IMR-90 (cell line): ENCODE measurements around the gene AGPAT1. TPM values are rescaled to one million over a fixed set of nuclear protein-coding genes. Genes with fewer than 3 reads are reported as not detected.

Experiments used
- ATAC-seq: fragments of 200-7000 bp; cut with Tn5 transposase; 2 replicates; pipeline ENCODE4 v1.9.1; 2020; ENCODE audit warnings: low read depth, mild to moderate bottlenecking, moderate library complexity
- BruUV-seq: library from RNA; stranded (reverse); fragments of 400-500 nt; replicated peaks from 2 replicates; lab custom pipeline; 2021; lab: Mats Ljungman, UMichigan
- CTCF ChIA-PET: fragments of 300-600 bp; formaldehyde crosslinking; extraction: SDS; loops from one replicate; lab custom pipeline; 2021; ENCODE audit warnings: antibody characterized with exemption; lab: Yijun Ruan, JAX
- POLR2A ChIA-PET: fragments of 300-600 bp; sonication (Branson Sonifier 250); formaldehyde crosslinking; loops from one replicate; lab custom pipeline; 2022; ENCODE audit warnings: antibody characterized with exemption; ENCODE audit not compliant: unreplicated experiment; lab: Charles Lee
- DNase-seq: peaks from one replicate; pipeline ENCODE4 v3.0.0; 2013
- H2AFZ ChIP-seq: replicated peaks from 2 replicates; pipeline ENCODE3; 2013; ENCODE audit warnings: low read length, mild to moderate bottlenecking; ENCODE audit not compliant: poor library complexity
- H2AK5ac ChIP-seq: 2 replicates; pipeline ENCODE4 v1.6.1; 2013; ENCODE audit warnings: low read depth, low read length, inconsistent platforms
- H2AK9ac ChIP-seq: replicated peaks from 2 replicates; pipeline ENCODE3; 2013; ENCODE audit warnings: mild to moderate bottlenecking, low read depth, low read length, moderate library complexity; ENCODE audit not compliant: poor library complexity
- H2BK120ac ChIP-seq: 2 replicates; pipeline ENCODE4 v1.6.1; 2013; ENCODE audit warnings: low read depth, low read length, inconsistent platforms
- H2BK15ac ChIP-seq: 3 replicates; pipeline ENCODE4 v1.6.1; 2013; ENCODE audit warnings: low read depth, low read length, inconsistent platforms
- H2BK20ac ChIP-seq: 2 replicates; pipeline ENCODE4 v1.6.1; 2013; ENCODE audit warnings: low read depth, mild to moderate bottlenecking, inconsistent platforms, low read length, moderate library complexity
- H2BK5ac ChIP-seq: 2 replicates; pipeline ENCODE4 v1.6.1; 2013; ENCODE audit warnings: mild to moderate bottlenecking, low read depth, low read length, inconsistent platforms; ENCODE audit not compliant: poor library complexity, severe bottlenecking
- H3K14ac ChIP-seq: replicated peaks from 2 replicates; pipeline ENCODE4 v1.6.1; 2013; ENCODE audit warnings: low read depth, low read length, inconsistent platforms
- H3K18ac ChIP-seq: 2 replicates; pipeline ENCODE4 v1.6.1; 2013; ENCODE audit warnings: low read depth, low read length, control low read depth
- H3K23ac ChIP-seq: 2 replicates; pipeline ENCODE4 v1.6.1; 2013; ENCODE audit warnings: low read depth, low read length, inconsistent platforms
- H3K27ac ChIP-seq: 2 replicates; pipeline ENCODE4 v1.5.1; 2013; ENCODE audit warnings: mild to moderate bottlenecking, control low read depth, low read length; ENCODE audit not compliant: insufficient read depth
- H3K27me3 ChIP-seq: 2 replicates; pipeline ENCODE4 v1.6.1; 2013; ENCODE audit warnings: low read length; ENCODE audit not compliant: control insufficient read depth, insufficient read depth
- H3K36me3 ChIP-seq: 2 replicates; pipeline ENCODE4 v1.6.1; 2013; ENCODE audit warnings: low read length, mixed read lengths; ENCODE audit not compliant: control insufficient read depth, insufficient read depth
- H3K4ac ChIP-seq: 2 replicates; pipeline ENCODE4 v1.6.1; 2013; ENCODE audit warnings: low read depth, low read length, inconsistent platforms
- H3K4me1 ChIP-seq: 2 replicates; pipeline ENCODE4 v1.6.1; 2013; ENCODE audit warnings: low read length, mixed read lengths; ENCODE audit not compliant: control insufficient read depth, insufficient read depth
- H3K4me2 ChIP-seq: 2 replicates; pipeline ENCODE4 v1.6.1; 2013; ENCODE audit warnings: low read depth, mild to moderate bottlenecking, control low read depth, low read length, moderate library complexity
- H3K4me3 ChIP-seq: 2 replicates; pipeline ENCODE4 v1.5.1; 2013; ENCODE audit warnings: low read depth, mild to moderate bottlenecking, control low read depth, low read length, moderate library complexity; ENCODE audit not compliant: insufficient read depth
- H3K56ac ChIP-seq: 2 replicates; pipeline ENCODE4 v1.6.1; 2013; ENCODE audit warnings: low read length, inconsistent platforms; ENCODE audit not compliant: insufficient read depth; ENCODE audit errors: extremely low read depth
- H3K79me1 ChIP-seq, 2 experiments: 2 replicates each; pipeline ENCODE4 v1.6.1; 2013; ENCODE audit warnings: low read length in 2 of 2, inconsistent platforms in 1 of 2, low read depth in 1 of 2
- H3K9ac ChIP-seq: 2 replicates; pipeline ENCODE4 v1.6.1; 2013; ENCODE audit warnings: low read depth, low read length, control low read depth
- H3K9me1 ChIP-seq: 2 replicates; pipeline ENCODE4 v1.6.1; 2013; ENCODE audit warnings: low read length, inconsistent platforms; ENCODE audit not compliant: insufficient read depth
- H3K9me3 ChIP-seq: 2 replicates; pipeline ENCODE4 v1.6.1; 2013; ENCODE audit warnings: low read length; ENCODE audit not compliant: control insufficient read depth, insufficient read depth
- H4K20me1 ChIP-seq: 2 replicates; pipeline ENCODE4 v1.6.1; 2013; ENCODE audit warnings: low read length, inconsistent platforms; ENCODE audit not compliant: insufficient read depth
- H4K5ac ChIP-seq: 2 replicates; pipeline ENCODE4 v1.6.1; 2013; ENCODE audit warnings: mild to moderate bottlenecking, low read depth, low read length, control low read depth
- H4K8ac ChIP-seq, 2 experiments: 2 replicates each; pipeline ENCODE4 v1.6.1; 2013; ENCODE audit warnings: low read depth in 2 of 2, low read length in 2 of 2, control low read depth in 1 of 2, inconsistent platforms in 1 of 2
- H4K91ac ChIP-seq: 2 replicates; pipeline ENCODE4 v1.6.1; 2013; ENCODE audit warnings: low read depth, low read length, inconsistent platforms; ENCODE audit not compliant: insufficient read depth
- ELK1 ChIP-seq: fragments of 150-350 bp; IDR thresholded peaks from 2 replicates; pipeline ENCODE4 v1.6.1; 2016; ENCODE audit warnings: low read depth, mild to moderate bottlenecking, low read length, moderate library complexity, borderline replicate concordance
- FOS ChIP-seq: fragments of 150-350 bp; IDR thresholded peaks from 2 replicates; pipeline ENCODE4 v1.6.1; 2016; ENCODE audit warnings: low read depth, low read length
- MAFK ChIP-seq: IDR thresholded peaks from 2 replicates; pipeline ENCODE4 v1.6.1; 2012; ENCODE audit warnings: low read depth, low read length, improper control_type of control experiment
- RAD21 ChIP-seq: IDR thresholded peaks from 2 replicates; pipeline ENCODE4 v1.6.1; 2012; ENCODE audit warnings: low read length, improper control_type of control experiment
- SMC3 ChIP-seq: fragments of 150-350 bp; IDR thresholded peaks from 2 replicates; pipeline ENCODE4 v1.6.1; 2016; ENCODE audit warnings: low read depth, mild to moderate bottlenecking, antibody characterized with exemption, low read length, moderate library complexity
- WGBS, 2 experiments: methylation state at CpG; one replicate each; pipeline versions ENCODE4 v1.1.5 to v1.1.7; 2013; ENCODE audit warnings: missing lambda C conversion rate in 2 of 2; ENCODE audit not compliant: insufficient read length in 1 of 2; ENCODE audit errors: extremely low coverage in 2 of 2; 5-methylcytosine and 5-hydroxymethylcytosine counted together
- dilution Hi-C: fragments of 300-500 bp; cut with HindIII; formaldehyde crosslinking; loops from one replicate; pipeline ENCODE4 v1.14.3; 2018; ENCODE audit warnings: low sequenced_read_pairs; ENCODE audit not compliant: unreplicated experiment
- in situ Hi-C: fragments of 300-500 bp; cut with MboI; formaldehyde crosslinking; loops from 3 replicates; pipeline ENCODE4 v1.14.3; 2019; ENCODE audit warnings: low sequenced_read_pairs, inconsistent platforms, mixed read lengths
- intact Hi-C: fragments of 100-400 bp; cut with micrococcal nuclease; formaldehyde crosslinking; loops from 2 replicates; pipeline ENCODE4 v1.10.0; 2022
- polyA plus RNA-seq, 3 experiments: library from polyadenylated mRNA; depleted of rRNA; stranded (reverse); fragments of >200 nt; gene quantifications; 2 replicates each; pipeline ENCODE4 v1.2.3, GENCODE V29; 2012; ENCODE audit warnings: low replicate concordance in 1 of 3
- total RNA-seq: library from RNA; depleted of rRNA; stranded (reverse); fragments of >200 nt; gene quantifications from 2 replicates; pipeline ENCODE4 v1.2.3, GENCODE V29; 2012
- TF ChIP-seq, protein P1 (sequence below): conservative IDR thresholded peaks from 2 replicates; pipeline ENCODE4 v1.5.1; 2012; ENCODE audit warnings: mild to moderate bottlenecking, low read depth, low read length, improper control_type of control experiment

AGPAT1 gene
- total and polyA plus RNA-seq, 2 of the 4 experiments (the other 2 are of a cell fraction), result 27.2 to 116 TPM

GRCh38 chr6:32171234-32171633 is 4.7 kb downstream of the AGPAT1 start:
- Histone ChIP-seq H3K4ac (no peak overlapping the region), H3K18ac (no peak overlapping the region), H2BK120ac (no peak overlapping the region), H3K9me3 (no peaks in the 10 kb centered on the region), H3K4me3 (no peak overlapping the region), H3K23ac (no peak overlapping the region), H2AK5ac (no peak overlapping the region), H2BK15ac (no peak overlapping the region), H3K14ac (no peak overlapping the region), H2AFZ (no peak overlapping the region), H4K20me1 (no peaks in the 10 kb centered on the region), H3K27ac (no peak overlapping the region), H3K56ac (no peak overlapping the region), H3K4me2 (no peak overlapping the region), H4K8ac (no peak overlapping the region), H2BK20ac (no peak overlapping the region), H4K91ac (no peak overlapping the region), H3K27me3 (no peaks in the 10 kb centered on the region), H3K9ac (no peak overlapping the region), H3K36me3 (peaks cover 46% of the 10 kb centered on the region), H2BK5ac (no peak overlapping the region), H3K9me1 (peaks cover 31% of the 10 kb centered on the region), H2AK9ac (no peak overlapping the region), H4K5ac (no peak overlapping the region), H3K79me1 (peaks cover 28 to 57% of the 10 kb centered on the region in 2 experiments; a peak in 3 of 4 replicates), H3K4me1 (peaks cover 4% of the 10 kb centered on the region)
- in situ Hi-C loops, result loop anchor here (10.0 kb wide), 1 partner anchor 196 kb away; the partner anchor contains the start of gene DXO
- no peak for ATAC-seq
- intact Hi-C loops, result no loop called here
- POLR2A ChIA-PET, result no interaction called here
- 100% methylated on average over 3 of the region's 6 CpGs; no CpG with 5 or more reads in 1 of the 2 experiments for WGBS, 2 experiments
- no peak for DNase-seq
- no TSS peak for BruUV-seq
- no peak for TF ChIP-seq ELK1
- no peak for TF ChIP-seq FOS
- no peak for TF ChIP-seq RAD21
- TF ChIP-seq SMC3, result no peak
- no peak for TF ChIP-seq MAFK
- TF ChIP-seq, protein P1, sequence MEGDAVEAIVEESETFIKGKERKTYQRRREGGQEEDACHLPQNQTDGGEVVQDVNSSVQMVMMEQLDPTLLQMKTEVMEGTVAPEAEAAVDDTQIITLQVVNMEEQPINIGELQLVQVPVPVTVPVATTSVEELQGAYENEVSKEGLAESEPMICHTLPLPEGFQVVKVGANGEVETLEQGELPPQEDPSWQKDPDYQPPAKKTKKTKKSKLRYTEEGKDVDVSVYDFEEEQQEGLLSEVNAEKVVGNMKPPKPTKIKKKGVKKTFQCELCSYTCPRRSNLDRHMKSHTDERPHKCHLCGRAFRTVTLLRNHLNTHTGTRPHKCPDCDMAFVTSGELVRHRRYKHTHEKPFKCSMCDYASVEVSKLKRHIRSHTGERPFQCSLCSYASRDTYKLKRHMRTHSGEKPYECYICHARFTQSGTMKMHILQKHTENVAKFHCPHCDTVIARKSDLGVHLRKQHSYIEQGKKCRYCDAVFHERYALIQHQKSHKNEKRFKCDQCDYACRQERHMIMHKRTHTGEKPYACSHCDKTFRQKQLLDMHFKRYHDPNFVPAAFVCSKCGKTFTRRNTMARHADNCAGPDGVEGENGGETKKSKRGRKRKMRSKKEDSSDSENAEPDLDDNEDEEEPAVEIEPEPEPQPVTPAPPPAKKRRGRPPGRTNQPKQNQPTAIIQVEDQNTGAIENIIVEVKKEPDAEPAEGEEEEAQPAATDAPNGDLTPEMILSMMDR, result no peak
- CTCF ChIA-PET, result no interaction called here
- dilution Hi-C loops, result no loop called here
